Measurements from ENCODE around the gene ABHD14A. TPM values are rescaled to one million over a fixed set of nuclear protein-coding genes. Genes with fewer than 3 reads are reported as not detected.
"Not testable (repeated sequence)": the region's sequence is repeated elsewhere in the genome, so short reads cannot be mapped to it uniquely, and the experiment has no call there.

ABHD14A gene
- 10 to 100 TPM; 38.9 to 51.6 TPM for total RNA-seq
- polyA plus RNA-seq (ENCODE audit: insufficient read depth, low read depth, low replicate concordance): 27.7 TPM
- long read RNA-seq, donor 1, transcript ABHD14A-201 (5 exons, 1,062 nt): major isoform, 12 of 39 reads
- long read RNA-seq, donor 1, partial matches to known transcripts: 27 of 39 reads
- long read RNA-seq, donor 1, other reads (novel, unspliced or antisense): 0 of 39 reads
- long read RNA-seq, donor 2, transcript ABHD14A-201 (5 exons, 1,062 nt): major isoform, 8 of 8 reads
- long read RNA-seq, donor 2, partial matches to known transcripts: 0 of 8 reads
- long read RNA-seq, donor 2, other reads (novel, unspliced or antisense): 0 of 8 reads

DNA sequence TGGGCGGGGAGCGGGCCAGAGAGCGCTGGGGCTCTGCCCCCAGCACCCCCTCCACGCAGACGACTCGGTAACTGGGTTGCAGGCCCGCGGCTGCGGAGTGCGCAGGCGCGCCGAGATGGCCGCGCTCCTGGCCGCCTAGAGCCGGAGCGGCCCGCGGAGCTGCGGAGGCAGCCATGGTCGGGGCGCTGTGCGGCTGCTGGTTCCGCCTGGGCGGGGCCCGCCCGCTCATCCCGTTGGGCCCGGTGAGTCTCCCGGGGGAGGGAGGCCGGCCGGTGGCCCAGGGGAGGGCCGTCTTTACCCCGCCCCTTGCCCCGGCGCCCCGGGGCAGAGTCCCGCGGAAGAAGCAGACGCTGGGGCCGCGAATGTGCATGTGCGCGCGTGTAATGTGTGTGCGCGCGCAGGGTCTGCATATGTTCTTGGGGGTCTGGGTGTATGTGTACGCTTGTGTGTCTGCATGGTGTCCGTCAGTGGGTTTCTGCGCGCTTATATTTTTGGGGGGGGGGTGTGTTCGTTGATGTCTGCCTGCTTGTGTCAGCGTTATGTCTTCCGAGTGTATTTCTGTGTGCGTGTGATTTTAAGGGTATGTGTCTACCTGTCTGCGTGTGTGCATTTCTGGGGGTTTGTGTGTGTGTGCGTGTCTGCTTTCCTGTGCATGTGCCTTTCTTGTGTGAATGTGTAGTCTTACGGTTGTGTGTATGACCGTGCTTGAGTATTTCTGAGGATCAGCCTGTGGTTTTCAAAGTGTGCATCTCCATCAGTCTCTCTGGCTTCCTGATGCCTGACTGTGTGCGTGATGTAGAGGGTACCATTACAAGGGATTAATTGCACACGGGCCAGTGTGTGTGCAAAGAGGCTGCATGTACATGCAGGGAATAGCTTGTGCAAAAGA is at the start of gene ABHD14A:
Gene ABHD14A (plus strand): TSS at position 102 of the 889 bp plus-strand sequence. CDS start 72 bp downstream, at position 174.
- H3K27ac ChIP-seq: peak within 1 kb of the TSS; percentile 85 to 89
- no peaks in the 10 kb centered on the region for H3K9me3 ChIP-seq
- peaks cover 8% of the 10 kb centered on the region for H3K4me1 ChIP-seq
- peak; percentile 14 for TF ChIP-seq POLR2A (IDR thresholded peaks at IDR 0.05)
- no peak for TF ChIP-seq CTCF (IDR thresholded peaks at IDR 0.05)
- intact Hi-C loops (cut with DNase I; ENCODE audit: low total_unique reads): no loop called here
- DNase-seq: peak; percentile 78
- peak within 1 kb of the TSS; percentile 76 to 84 for H3K4me3 ChIP-seq
- H3K27me3 ChIP-seq: no peaks in the 10 kb centered on the region
- H3K36me3 ChIP-seq (ENCODE audit: low read depth, missing control alignments): no peaks in the 10 kb centered on the region
- WGBS, 2 donors: 0 to 3% methylated on average over 16 to 37 of the region's 63 CpGs

DNA sequence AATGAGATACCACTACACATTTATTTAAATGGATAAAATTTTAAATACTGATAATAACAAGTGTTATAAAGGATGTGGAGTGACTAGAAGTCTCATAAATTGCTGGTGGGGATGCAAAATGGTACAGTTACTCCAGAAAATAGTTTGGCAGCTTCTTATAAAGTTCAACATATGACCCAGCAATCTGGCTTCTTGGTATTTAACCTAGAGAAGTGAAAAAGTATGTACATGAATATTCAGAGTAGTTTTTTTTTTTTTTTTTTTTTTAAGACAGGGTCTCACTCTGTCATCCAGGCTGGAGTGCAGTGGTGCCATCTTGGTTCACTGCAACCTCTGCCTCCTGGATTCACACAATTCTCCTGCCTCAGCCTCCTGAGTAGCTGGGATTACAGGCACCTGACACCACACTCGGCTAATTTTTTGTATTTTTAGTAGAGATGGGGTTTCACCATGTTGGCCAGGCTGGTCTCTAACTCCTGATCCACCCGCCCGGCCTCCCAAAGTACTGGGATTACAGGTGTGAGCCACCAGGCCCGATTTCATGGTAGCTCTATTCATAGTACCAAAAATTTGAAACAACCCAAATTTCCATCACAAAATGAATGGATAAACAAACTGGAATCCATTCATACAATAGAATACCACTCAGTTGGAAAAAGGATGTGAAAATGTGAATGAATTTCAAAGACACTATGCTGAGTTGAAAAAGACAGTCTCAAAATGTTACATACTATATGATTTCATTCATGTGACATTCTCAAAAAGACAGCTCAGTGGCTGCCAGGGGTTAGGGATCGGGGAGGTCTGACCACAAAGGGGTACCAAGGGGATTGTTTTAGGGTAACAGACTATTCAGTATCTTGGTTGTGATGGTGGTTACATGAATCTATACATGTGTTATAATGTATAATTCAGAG is 47.5 kb upstream of the ABHD14A start:
- H3K4me1 ChIP-seq: no peaks in the 10 kb centered on the region
- TF ChIP-seq CTCF (IDR thresholded peaks at IDR 0.05): no peak
- no peaks in the 10 kb centered on the region for H3K27me3 ChIP-seq
- no peak overlapping the region for H3K27ac ChIP-seq
- 94 to 95% methylated on average over 5 of the region's 5 CpGs for WGBS, 2 donors
- H3K9me3 ChIP-seq: no peaks in the 10 kb centered on the region
- no peaks in the 10 kb centered on the region for H3K36me3 ChIP-seq (ENCODE audit: low read depth, missing control alignments)
- intact Hi-C loops (cut with DNase I; ENCODE audit: low total_unique reads): no loop called here
- no peak overlapping the region for H3K4me3 ChIP-seq
- no peak for DNase-seq

GRCh38 chr3:51928438-51928837 is 46.4 kb upstream of the ABHD14A start:
- intact Hi-C loops (cut with DNase I; ENCODE audit: low total_unique reads): no loop called here
- no peak for DNase-seq
- H3K4me3 ChIP-seq: no peak overlapping the region
- 89 to 90% methylated on average over 6 to 7 of the region's 7 CpGs for WGBS, 2 donors
- H3K9me3 ChIP-seq: no peaks in the 10 kb centered on the region
- no peaks in the 10 kb centered on the region for H3K27me3 ChIP-seq
- H3K27ac ChIP-seq: no peak overlapping the region
- no peaks in the 10 kb centered on the region for H3K36me3 ChIP-seq (ENCODE audit: low read depth, missing control alignments)
- TF ChIP-seq CTCF (IDR thresholded peaks at IDR 0.05): no peak
- TF ChIP-seq POLR2A (IDR thresholded peaks at IDR 0.05): no peak
- H3K4me1 ChIP-seq: no peaks in the 10 kb centered on the region

DNA sequence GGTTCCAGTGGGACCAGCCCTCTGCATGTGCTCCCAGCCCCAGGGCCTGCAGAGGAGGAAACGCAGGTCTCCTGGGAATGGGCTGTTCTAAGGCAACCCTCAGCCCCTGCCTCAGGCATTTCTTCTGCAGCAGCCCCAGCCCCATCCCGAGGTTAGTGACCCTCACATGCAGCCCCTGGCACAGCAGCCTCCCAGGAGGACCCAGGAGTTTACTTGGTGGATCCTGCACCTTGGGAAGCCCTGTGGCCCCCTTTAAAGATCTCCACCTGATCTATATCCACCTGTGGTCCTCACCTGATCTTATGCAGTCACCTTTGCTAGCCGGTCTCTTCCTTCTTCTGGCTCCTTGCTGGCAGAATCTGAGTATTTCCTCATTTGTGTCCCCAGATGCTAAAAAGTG is 45.9 kb upstream of the ABHD14A start:
- H3K4me1 ChIP-seq; DNase-seq; intact Hi-C loops (cut with DNase I; ENCODE audit: low total_unique reads); H3K36me3 ChIP-seq (ENCODE audit: low read depth, missing control alignments); H3K9me3 ChIP-seq; H3K27ac ChIP-seq; H3K27me3 ChIP-seq; H3K4me3 ChIP-seq: not testable (repeated sequence)
- 87 to 91% methylated on average over 3 of the region's 3 CpGs for WGBS, 2 donors

Measured in testis (tissue), 5 donors.